Activated naive CD4-positive, alpha-beta T cell treated with anti-CD3 and anti-CD28 coated beads, Interleukin-2, amount 10 ng/mL, durations not matched to agents 7 days and 5 days (primary cell): ENCODE results near the gene SOCS1.

Experiments
- CTCF ChIA-PET: fragments of 350-600 bp; sonication (Branson Sonifier 250); formaldehyde crosslinking; loops from one replicate; lab custom pipeline; 2021; ENCODE audit warnings: antibody characterized with exemption; lab: Charles Lee
- DNase-seq: peaks from one replicate; pipeline ENCODE4 v3.0.0-alpha.2; 2020
- H3K27ac Mint-ChIP-seq: one replicate; pipeline ENCODE4 v1.8.0; 2021; ENCODE audit warnings: mild to moderate bottlenecking, moderate library complexity, mixed read lengths
- H3K27me3 Mint-ChIP-seq: one replicate; pipeline ENCODE4 v1.8.0; 2021; ENCODE audit warnings: mild to moderate bottlenecking, mixed read lengths
- H3K36me3 Mint-ChIP-seq: one replicate; pipeline ENCODE4 v1.8.0; 2021; ENCODE audit warnings: mixed read lengths
- H3K4me1 Mint-ChIP-seq: one replicate; pipeline ENCODE4 v1.8.0; 2021; ENCODE audit warnings: mixed read lengths
- H3K4me3 Mint-ChIP-seq: one replicate; pipeline ENCODE4 v1.8.0; 2021; ENCODE audit warnings: mild to moderate bottlenecking, moderate library complexity, mixed read lengths
- H3K9me3 Mint-ChIP-seq: one replicate; pipeline ENCODE4 v1.8.0; 2021; ENCODE audit warnings: mixed read lengths

Gene SOCS1

DNA sequence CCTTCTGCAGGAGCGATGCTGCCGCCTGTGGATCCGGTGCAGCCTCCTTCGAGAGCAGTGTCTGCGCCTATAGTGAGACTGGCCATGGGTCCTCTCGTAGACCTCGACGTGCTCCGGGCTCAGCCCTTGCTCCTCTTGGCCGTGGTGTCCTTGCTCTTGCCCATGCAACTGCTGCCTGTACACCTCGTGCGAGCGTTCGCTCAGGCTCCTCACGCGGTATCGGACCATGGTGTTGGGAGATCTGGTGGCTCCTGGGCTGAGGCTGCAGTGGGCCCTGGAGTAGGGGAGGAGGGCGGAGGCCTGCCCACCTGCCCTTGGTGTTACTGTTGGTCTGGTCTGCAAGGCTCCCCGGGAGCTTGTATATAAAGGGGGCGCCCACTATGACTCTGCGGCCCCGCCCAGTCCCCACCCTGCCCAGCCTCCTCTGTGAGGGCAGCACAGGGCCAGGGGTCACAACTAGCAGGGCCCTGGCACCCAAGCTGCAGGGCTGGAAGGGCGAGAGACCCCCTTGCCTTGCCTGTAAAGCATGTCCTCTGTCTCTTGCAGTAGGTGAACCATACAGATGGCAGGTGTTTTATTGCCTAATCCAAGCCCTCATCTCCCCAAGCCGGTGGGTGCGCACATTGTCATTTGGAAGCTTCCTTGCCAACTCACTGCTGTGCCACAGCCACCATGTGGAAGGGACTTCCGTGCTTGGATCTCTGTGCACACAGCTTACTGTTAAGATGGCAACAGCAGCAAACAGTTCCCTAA is 20.3 kb upstream of the SOCS1 start, which contains the start of gene PRM2:
PRM2 (minus strand) TSS at position 338 of the 753 bp plus-strand sequence; CDS start at position 228, 110 bp downstream.
- CTCF ChIA-PET = no interaction called here
- Mint-ChIP-seq H3K4me1 (peaks cover 11% of the 10 kb centered on the region), H3K36me3 (no peaks in the 10 kb centered on the region), H3K4me3 (no peak within 1 kb of the TSS), H3K9me3 (no peaks in the 10 kb centered on the region), H3K27ac (no peak within 1 kb of the TSS), H3K27me3 (peaks cover 84% of the 10 kb centered on the region)
- DNase-seq = no peak

DNA sequence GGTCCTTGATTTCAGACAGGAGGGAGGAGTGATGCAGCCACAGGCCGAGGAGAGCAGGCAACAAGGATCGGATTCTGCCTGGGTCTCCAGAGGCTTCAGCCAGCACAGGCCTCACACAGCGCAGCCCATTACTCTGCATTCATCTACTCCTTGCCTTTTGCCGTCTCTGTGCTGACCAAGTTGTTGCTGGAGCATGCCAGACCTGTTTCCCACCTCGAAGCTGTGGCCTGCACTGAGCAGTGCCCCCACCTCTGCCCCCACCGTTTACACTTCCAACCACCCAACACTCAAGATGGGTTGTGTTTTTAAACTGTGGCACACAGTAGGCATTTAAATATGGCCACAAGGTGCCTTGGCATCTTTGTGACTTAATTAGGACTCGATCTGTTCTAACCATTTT is 19.0 kb upstream of the SOCS1 start:
- CTCF ChIA-PET = no interaction called here
- no peak for DNase-seq
- Mint-ChIP-seq H3K27me3 (peaks cover 84% of the 10 kb centered on the region), H3K27ac (no peak overlapping the region), H3K9me3 (no peaks in the 10 kb centered on the region), H3K4me1 (peaks cover 11% of the 10 kb centered on the region), H3K4me3 (no peak overlapping the region), H3K36me3 (no peaks in the 10 kb centered on the region)

DNA sequence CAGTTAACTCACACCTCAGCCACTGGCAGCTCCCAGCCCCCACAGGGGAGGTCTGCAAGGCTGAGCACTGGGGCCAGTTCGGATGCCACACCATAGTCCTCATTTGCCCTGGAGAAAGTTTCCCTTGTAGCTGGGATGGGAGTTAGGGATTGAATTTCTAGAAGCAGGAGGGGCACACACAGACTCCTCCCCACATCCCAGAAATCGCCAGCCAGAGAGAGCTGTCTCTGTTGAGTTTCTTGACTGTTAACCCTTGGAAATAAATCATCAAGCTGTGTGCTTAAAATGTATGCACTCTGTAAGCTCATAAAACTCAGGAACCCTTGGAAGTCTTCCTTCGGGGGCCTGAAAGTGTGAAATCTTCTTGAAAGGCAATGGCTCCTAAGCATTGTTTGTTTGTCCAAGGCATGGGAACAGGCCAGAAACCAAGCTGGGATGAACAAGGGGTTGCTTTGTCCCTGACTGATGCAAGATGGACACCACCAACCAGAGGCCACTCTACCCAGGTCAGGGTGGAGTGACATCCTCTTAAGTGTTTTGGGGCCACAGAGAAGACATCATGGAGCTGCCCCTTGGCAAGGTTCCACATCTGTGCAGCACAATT is 17.8 kb upstream of the SOCS1 start:
- peaks cover 1% of the 10 kb centered on the region for H3K4me1 Mint-ChIP-seq
- H3K36me3 Mint-ChIP-seq = no peaks in the 10 kb centered on the region
- H3K4me3 Mint-ChIP-seq = no peak overlapping the region
- H3K27me3 Mint-ChIP-seq = peaks cover 78% of the 10 kb centered on the region
- no peaks in the 10 kb centered on the region for H3K9me3 Mint-ChIP-seq
- DNase-seq = no peak
- CTCF ChIA-PET = no interaction called here
- H3K27ac Mint-ChIP-seq = no peak overlapping the region

DNA sequence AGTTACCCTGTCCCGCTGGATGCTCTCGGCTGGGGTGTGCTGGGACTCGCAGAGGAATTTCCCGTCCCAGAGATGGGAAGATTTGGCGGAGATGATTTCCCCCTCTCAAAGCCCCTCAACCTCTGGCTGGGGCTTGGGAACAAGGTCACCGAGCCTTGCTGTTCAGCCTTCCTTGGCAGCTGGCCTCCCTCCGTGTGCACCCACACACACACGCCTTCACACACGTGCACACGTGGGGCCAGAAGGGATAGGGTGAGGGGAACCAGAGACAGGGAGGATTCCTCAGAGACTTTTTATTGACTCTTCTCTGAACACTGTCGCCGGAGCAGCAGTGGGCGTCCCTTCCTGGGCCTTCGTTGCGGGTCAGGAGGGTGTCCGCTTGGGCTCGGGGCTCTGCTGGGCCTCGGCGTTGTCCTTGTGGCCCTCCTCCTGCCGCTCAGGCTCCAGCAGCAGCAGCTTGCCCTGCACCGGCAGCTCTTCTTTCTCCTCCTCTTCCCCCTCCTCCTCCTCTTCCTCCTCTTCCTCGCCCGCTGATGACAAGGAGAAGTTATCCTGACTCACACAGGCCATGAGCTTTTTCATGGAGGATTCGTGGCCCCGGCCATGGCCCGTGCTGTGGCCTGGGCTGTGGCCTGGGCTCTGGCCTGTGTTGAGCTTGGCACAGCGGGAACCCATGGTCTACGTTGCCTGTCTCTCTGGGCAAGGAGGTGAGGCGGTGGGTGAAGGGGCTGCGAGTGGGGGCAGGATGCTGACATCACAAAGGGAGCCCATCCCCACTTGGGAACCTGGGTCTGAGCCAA is 17.1 kb upstream of the SOCS1 start, which contains the start of gene PRM3:
PRM3 (minus strand) TSS at position 709 of the 800 bp plus-strand sequence; CDS start at position 675, 34 bp downstream.
- Mint-ChIP-seq H3K4me1 (no peaks in the 10 kb centered on the region), H3K36me3 (no peaks in the 10 kb centered on the region), H3K27me3 (peaks cover 78% of the 10 kb centered on the region), H3K27ac (no peak within 1 kb of the TSS), H3K9me3 (no peaks in the 10 kb centered on the region), H3K4me3 (no peak within 1 kb of the TSS)
- DNase-seq = no peak
- CTCF ChIA-PET = no interaction called here

DNA sequence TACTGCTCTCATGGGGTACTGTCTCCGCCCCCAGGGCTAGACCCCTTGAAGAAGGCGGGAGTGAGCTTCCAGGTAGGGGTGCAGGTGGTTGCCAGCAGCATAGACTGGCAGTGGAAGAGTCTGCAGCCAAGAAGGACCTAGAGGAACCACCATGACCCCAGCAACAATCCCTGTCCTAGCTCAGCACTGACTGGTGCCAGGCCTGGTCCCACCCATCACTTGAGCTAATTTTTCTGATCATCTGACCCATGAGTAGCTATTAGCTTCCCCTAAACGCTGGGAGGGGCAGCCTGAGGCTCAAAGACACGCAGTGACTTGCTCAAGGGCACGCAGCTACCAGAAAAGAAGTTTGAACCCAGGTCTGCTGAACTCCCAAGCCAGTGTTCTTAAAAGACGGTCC is 16.5 kb upstream of the SOCS1 start:
- Mint-ChIP-seq H3K4me1 (no peaks in the 10 kb centered on the region), H3K27me3 (peaks cover 75% of the 10 kb centered on the region), H3K4me3 (no peak overlapping the region), H3K27ac (no peak overlapping the region), H3K9me3 (no peaks in the 10 kb centered on the region), H3K36me3 (no peaks in the 10 kb centered on the region)
- DNase-seq = no peak
- CTCF ChIA-PET = interaction anchor here (0.6 kb wide), 1 partner anchor 99 kb away, joined by 3 read pairs; no protein-coding TSS in a partner anchor

DNA sequence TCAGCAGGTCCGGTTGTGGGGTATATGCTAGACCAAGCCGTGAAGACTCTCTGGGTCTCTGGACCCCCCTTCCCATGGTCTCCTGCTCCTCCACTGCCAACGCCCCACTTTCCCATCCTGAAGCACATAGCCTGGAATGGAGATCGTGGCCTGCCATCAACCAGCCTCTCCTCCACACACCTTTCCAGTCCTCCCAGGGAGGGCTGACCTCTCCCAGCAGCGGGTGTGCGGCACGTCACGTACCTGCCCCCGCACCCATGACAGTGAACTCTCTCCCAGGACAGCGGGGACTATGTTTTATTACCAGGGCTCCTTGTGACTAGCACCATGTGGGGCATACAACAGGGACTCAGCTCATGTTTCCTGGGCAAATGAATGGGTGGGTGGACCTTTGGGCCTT is 15.6 kb upstream of the SOCS1 start:
- no peak for DNase-seq
- Mint-ChIP-seq H3K36me3 (no peaks in the 10 kb centered on the region), H3K9me3 (no peaks in the 10 kb centered on the region), H3K27ac (no peak overlapping the region), H3K4me1 (no peaks in the 10 kb centered on the region), H3K4me3 (no peak overlapping the region), H3K27me3 (peaks cover 67% of the 10 kb centered on the region)
- CTCF ChIA-PET = interaction anchor here (1.0 kb wide), 1 partner anchor 85 kb away, joined by 4 read pairs; no protein-coding TSS in a partner anchor

DNA sequence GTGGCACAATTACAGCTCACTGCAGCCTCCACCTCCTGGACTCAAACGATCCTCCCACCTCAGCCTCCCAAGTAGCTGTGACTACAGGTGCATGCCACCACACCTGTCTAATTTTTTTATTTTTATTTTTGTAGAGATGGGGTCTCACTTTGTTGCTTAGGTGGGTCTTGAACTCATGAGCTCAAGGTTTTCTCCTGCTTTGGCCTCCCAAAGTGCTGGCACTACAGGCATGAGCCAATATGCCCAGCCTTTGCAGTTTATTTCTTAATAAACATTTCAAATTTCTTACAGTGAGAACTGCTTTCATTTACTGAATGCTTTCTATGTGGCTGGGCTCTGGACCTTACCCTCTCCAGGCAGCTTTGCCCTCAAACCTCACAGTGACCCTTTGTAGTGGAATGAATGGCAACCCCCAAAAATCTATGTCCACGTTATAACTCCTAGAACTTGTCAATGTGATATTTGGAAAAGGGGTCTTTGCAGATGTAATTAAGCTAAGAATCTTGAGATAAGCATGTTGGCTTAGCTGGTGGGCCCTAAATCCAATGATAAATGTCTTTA is 14.7 kb upstream of the SOCS1 start:
- H3K36me3 Mint-ChIP-seq = no peaks in the 10 kb centered on the region
- DNase-seq = no peak
- peaks cover 59% of the 10 kb centered on the region for H3K27me3 Mint-ChIP-seq
- no peak overlapping the region for H3K4me3 Mint-ChIP-seq
- no peaks in the 10 kb centered on the region for H3K9me3 Mint-ChIP-seq
- H3K4me1 Mint-ChIP-seq = peaks cover 1% of the 10 kb centered on the region
- CTCF ChIA-PET = interaction anchor here (1.0 kb wide), 1 partner anchor 86 kb away, joined by 4 read pairs; no protein-coding TSS in a partner anchor
- H3K27ac Mint-ChIP-seq = no peak overlapping the region

DNA sequence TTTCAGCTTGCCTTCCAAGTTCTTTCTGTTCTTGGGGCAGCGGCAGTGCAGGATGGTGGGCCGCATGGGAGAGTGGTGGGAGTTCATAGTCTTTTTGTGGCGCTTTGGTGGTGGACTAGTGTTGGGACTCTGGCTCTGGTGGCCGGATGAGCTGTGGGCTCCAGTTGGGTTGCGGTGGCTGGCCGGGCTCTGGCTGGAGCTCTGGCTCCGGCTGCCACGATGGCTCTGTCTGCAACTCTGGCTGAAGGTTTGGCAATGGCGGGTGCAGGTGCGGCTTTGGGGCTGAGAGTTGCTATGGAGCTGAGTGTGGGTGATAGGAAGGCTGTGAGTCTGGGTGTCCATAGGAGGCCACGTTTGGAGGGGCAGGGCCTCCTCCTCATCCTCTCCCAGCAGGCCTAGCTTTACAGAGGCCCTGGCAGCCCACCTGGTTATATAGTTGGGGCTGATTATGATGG is 12.9 kb upstream of the SOCS1 start, which contains the start of gene TNP2:
TNP2 (minus strand) TSS at position 405 of the 455 bp plus-strand sequence; CDS start at position 342, 63 bp downstream.
- CTCF ChIA-PET = no interaction called here
- peaks cover 17% of the 10 kb centered on the region for H3K4me1 Mint-ChIP-seq
- no peaks in the 10 kb centered on the region for H3K9me3 Mint-ChIP-seq
- no peak within 1 kb of the TSS for H3K27ac Mint-ChIP-seq
- no peak within 1 kb of the TSS for H3K4me3 Mint-ChIP-seq
- no peak for DNase-seq
- H3K36me3 Mint-ChIP-seq = no peaks in the 10 kb centered on the region
- H3K27me3 Mint-ChIP-seq = peaks cover 47% of the 10 kb centered on the region

DNA sequence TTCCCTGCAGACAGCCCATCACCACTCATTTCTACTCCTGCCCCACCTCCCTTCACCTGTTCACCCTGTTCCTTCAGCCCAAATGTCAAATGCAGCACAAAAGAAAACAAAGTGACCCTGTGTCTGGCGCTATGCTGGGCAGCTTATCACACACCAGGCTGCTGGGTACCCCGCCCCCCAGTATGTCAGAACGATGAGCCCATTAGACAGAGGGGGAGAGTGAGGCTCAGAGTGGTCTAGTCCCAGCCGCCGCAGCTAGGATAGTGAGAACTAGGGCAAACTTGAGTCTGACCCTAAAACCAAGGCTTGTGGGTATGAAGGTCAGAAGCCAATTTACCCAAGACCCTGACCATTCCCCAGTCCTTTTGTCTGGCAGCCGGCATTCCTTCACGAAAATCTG is 9.1 kb upstream of the SOCS1 start:
- Mint-ChIP-seq H3K27ac (no peak overlapping the region), H3K27me3 (peaks cover 19% of the 10 kb centered on the region), H3K36me3 (no peaks in the 10 kb centered on the region), H3K4me3 (no peak overlapping the region), H3K9me3 (no peaks in the 10 kb centered on the region), H3K4me1 (peaks cover 42% of the 10 kb centered on the region)
- DNase-seq = no peak
- CTCF ChIA-PET = interaction anchor here (1.4 kb wide), 1 partner anchor 88 kb away, joined by 3 read pairs; no protein-coding TSS in a partner anchor

DNA sequence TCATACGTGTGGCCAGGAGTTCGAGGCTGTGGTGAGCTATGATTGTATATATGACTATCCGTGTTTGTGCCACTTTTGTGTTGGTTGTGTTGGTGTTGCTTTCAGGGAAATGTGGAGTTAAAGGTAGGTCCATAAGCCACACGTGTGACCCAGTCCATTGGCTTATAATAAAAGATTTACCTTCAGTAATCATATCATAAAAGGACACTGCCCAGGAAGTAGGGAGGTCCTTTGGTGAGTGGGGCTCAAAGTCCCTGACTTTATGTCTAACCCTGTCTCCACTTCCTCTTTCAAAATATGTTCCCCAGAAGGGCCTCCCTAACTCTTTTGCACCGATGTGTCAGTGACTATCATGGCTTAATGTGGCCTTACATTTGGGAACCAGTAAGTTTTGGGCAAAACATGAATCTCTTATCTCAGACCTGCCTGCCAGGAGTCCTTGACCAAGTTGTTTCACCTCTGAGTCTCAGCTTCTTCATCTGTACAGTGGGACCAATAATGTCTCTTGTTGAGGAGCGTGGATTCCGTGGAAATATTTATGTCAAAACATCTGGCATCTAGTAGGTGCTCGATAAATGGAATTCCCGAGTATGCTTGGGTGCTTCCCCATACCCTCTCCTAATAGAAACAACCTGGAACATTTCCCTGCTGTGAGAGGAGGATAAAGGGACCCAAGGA is 8.3 kb upstream of the SOCS1 start:
- Mint-ChIP-seq H3K4me1 (peaks cover 50% of the 10 kb centered on the region), H3K27ac (peak overlapping the region; percentile 94)

DNA sequence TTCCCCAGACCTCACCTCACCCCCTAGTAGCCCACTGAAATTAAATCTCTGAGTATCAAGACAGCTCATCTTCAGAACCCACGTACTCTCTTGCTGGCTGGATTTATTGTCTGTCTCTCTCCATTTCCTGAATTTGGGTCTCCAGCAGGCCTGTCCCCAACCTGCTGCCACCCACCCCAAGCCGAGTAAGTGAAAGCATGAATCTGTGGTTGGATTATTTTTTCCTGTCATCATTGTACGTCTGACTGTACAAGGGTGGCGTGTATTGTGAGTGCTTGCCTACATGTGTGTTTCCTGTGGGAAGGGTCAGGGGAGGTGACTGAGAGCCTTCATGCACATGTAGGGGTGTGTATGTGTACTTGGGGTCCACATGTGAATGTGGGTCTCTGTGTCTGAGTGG is 7.7 kb upstream of the SOCS1 start:
- Mint-ChIP-seq H3K9me3 (no peaks in the 10 kb centered on the region), H3K4me1 (peaks cover 56% of the 10 kb centered on the region), H3K27ac (peak overlapping the region; percentile 94), H3K4me3 (peak overlapping the region; percentile 56), H3K27me3 (peaks cover 15% of the 10 kb centered on the region), H3K36me3 (no peaks in the 10 kb centered on the region)
- DNase-seq = peak; percentile 75
- CTCF ChIA-PET = interaction anchor here (0.7 to 2.3 kb wide), 6 partner anchors 90 to 300 kb away, joined by 3 to 9 read pairs (median 3); no protein-coding TSS in a partner anchor

More for the DNA sequence above, 8.3 kb upstream of the SOCS1 start:
- no peak for DNase-seq
- H3K27me3 Mint-ChIP-seq = peaks cover 20% of the 10 kb centered on the region
- no peaks in the 10 kb centered on the region for H3K36me3 Mint-ChIP-seq
- H3K4me3 Mint-ChIP-seq = peak overlapping the region; percentile 56
- CTCF ChIA-PET = interaction anchor here (1.0 to 1.4 kb wide), 2 partner anchors 89 to 91 kb away, joined by 3 read pairs; no protein-coding TSS in a partner anchor
- no peaks in the 10 kb centered on the region for H3K9me3 Mint-ChIP-seq

DNA sequence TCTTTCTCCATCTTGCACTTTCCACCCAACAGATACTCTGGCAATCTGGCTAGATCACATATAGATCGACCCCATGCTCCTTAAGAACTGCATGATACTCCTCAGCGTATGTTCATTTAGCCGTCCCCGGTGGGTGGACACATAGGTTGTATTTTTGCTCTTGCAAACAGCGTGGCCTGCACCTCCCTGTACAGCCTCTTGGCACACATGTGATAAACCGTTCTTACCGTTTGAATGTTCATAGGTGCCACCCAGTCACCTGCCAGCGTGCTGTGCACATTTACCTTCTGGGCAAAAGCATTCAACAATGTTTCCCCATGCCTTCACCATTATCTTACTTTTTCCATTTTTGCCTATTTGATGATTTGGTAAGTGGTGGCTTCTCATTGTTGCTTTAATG is 6.9 kb upstream of the SOCS1 start:
- Mint-ChIP-seq H3K9me3 (no peaks in the 10 kb centered on the region), H3K27ac (peak overlapping the region; percentile 94), H3K36me3 (no peaks in the 10 kb centered on the region), H3K4me1 (peaks cover 64% of the 10 kb centered on the region), H3K27me3 (peaks cover 12% of the 10 kb centered on the region), H3K4me3 (no peak overlapping the region)
- DNase-seq = no peak
- CTCF ChIA-PET = interaction anchor here (0.7 to 2.3 kb wide), 5 partner anchors 92 to 299 kb away, joined by 3 to 9 read pairs (median 3); no protein-coding TSS in a partner anchor

DNA sequence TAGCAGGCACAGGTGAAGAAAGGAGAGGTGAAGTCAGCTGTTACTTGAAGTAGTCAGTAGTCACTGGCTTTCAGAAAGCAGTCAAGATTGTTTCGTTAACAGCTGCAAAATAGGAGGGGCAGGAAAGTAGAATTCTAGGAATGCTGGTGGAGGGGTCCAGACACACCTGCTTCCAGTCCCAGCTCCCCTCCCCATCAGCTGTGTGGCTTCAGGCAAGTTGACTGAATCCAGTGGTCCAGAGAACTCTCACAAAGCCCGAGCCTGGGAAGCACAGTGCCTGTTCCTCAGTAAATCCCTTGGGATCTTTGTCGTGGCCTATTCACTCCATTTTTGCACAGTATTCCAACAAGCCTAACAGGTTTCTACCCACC is 4.6 kb upstream of the SOCS1 start:
- H3K27ac Mint-ChIP-seq = no peak overlapping the region
- H3K4me1 Mint-ChIP-seq = peaks cover 76% of the 10 kb centered on the region
- H3K9me3 Mint-ChIP-seq = no peaks in the 10 kb centered on the region
- peaks cover 2% of the 10 kb centered on the region for H3K36me3 Mint-ChIP-seq
- H3K27me3 Mint-ChIP-seq = peaks cover 12% of the 10 kb centered on the region
- H3K4me3 Mint-ChIP-seq = no peak overlapping the region
- no peak for DNase-seq
- CTCF ChIA-PET = interaction anchor here (0.8 to 7.6 kb wide), 4 partner anchors 38 to 296 kb away, joined by 3 to 132 read pairs (median 4); no protein-coding TSS in a partner anchor
